A673 (cell line): ENCODE measurements around the gene MRPL10.

Source experiments
- EZH2 ChIP-seq: fragments of 200-600 bp; sonication (generic); IDR thresholded peaks from 2 replicates; pipeline ENCODE4 v1.6.1; 2017; ENCODE audit warnings: borderline replicate concordance, low read depth, mild to moderate bottlenecking, mixed read lengths, antibody characterized with exemption, low read length; ENCODE audit not compliant: poor library complexity, severe bottlenecking
- TF ChIP-seq, protein P1 (sequence below): fragments of 300-800, 200-600 bp; sonication (generic); conservative IDR thresholded peaks from 2 replicates; pipeline ENCODE4 v1.5.1; 2017; ENCODE audit warnings: low read depth, mild to moderate bottlenecking, antibody characterized with exemption, low read length, moderate library complexity, mixed read lengths

DNA sequence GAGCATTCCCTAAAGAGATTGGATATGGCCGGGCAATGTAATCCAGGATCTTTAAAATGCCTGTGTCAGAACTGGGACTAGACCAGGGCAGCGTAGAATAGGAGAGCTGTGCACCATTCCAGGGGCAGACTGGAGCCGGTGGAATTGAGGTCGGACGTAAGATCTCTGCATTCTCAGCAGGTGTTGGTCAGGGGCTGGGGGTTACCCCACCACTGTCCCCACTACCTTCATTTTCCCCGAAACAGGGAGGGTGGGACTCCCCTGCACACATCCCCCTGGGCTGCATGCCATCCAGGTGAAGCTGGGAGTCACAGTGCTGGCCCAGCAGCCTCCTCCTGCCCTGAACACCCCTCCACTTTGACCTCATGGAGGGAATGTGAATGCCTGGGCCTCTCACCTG is 27.6 kb downstream of the MRPL10 start:
- TF ChIP-seq, protein P1, sequence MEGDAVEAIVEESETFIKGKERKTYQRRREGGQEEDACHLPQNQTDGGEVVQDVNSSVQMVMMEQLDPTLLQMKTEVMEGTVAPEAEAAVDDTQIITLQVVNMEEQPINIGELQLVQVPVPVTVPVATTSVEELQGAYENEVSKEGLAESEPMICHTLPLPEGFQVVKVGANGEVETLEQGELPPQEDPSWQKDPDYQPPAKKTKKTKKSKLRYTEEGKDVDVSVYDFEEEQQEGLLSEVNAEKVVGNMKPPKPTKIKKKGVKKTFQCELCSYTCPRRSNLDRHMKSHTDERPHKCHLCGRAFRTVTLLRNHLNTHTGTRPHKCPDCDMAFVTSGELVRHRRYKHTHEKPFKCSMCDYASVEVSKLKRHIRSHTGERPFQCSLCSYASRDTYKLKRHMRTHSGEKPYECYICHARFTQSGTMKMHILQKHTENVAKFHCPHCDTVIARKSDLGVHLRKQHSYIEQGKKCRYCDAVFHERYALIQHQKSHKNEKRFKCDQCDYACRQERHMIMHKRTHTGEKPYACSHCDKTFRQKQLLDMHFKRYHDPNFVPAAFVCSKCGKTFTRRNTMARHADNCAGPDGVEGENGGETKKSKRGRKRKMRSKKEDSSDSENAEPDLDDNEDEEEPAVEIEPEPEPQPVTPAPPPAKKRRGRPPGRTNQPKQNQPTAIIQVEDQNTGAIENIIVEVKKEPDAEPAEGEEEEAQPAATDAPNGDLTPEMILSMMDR = no peak
- no peak for TF ChIP-seq EZH2
